Esophagus muscularis mucosa (tissue), 4 donors: Measurements from ENCODE around the gene TSSC4. TPM values are rescaled to one million over a fixed set of nuclear protein-coding genes. Genes with fewer than 3 reads are reported as not detected.

ENCODE experiments used
- DNase-seq: peaks from one replicate; pipeline ENCODE4 v3.0.0-alpha.2; 2017; ENCODE audit errors: extremely low spot score
- H3K27ac ChIP-seq, 4 donors: fragments of 200-600 bp; sonication (generic); replicated peaks in 1 of 4; 1 replicate in 3 of 4; 2 replicates in 1 of 4; pipeline ENCODE4 v1.5.1; 2016 to 2019; ENCODE audit warnings: mild to moderate bottlenecking in 1 of 4
- H3K27me3 ChIP-seq, 4 donors: fragments of 200-600 bp; sonication (generic); one replicate each; pipeline versions ENCODE4 v1.5.1 to v1.6.0; 2016 to 2019
- H3K36me3 ChIP-seq, 4 donors: fragments of 200-600 bp; sonication (generic); one replicate each; pipeline ENCODE4 v1.5.1; 2016 to 2019
- H3K4me1 ChIP-seq, 4 donors: fragments of 200-600 bp; sonication (generic); one replicate each; pipeline ENCODE4 v1.5.1; 2016 to 2019
- H3K4me3 ChIP-seq, 4 donors: fragments of 200-600 bp; sonication (generic); 1 replicate in 2 of 4; 2 replicates in 2 of 4; pipeline ENCODE4 v1.5.1; 2016 to 2019; ENCODE audit warnings: mild to moderate bottlenecking in 4 of 4, moderate library complexity in 1 of 4
- H3K9me3 ChIP-seq, 4 donors: fragments of 200-600 bp; sonication (generic); 1 replicate in 3 of 4; 2 replicates in 1 of 4; pipeline ENCODE4 v1.5.1; 2016 to 2019
- CTCF ChIP-seq, 3 experiments: fragments of 200-600 bp in 2 of 3; fragments of 450-650 bp in 1 of 3; sonication (generic) in 2 of 3; IDR thresholded peaks; one replicate each; pipeline ENCODE4 v1.5.1; 2017 to 2019; ENCODE audit warnings: antibody characterized with exemption in 3 of 3, mild to moderate bottlenecking in 2 of 3, moderate library complexity in 1 of 3
- EP300 ChIP-seq: sonication (generic); formaldehyde crosslinking; IDR thresholded peaks from one replicate; pipeline ENCODE4 v1.6.1; 2017; ENCODE audit warnings: antibody characterized with exemption
- POLR2A ChIP-seq: fragments of 450-650 bp; IDR thresholded peaks from one replicate; pipeline ENCODE4 v1.6.1; 2017; ENCODE audit warnings: antibody characterized with exemption, moderate library complexity, mild to moderate bottlenecking, low read depth
- POLR2AphosphoS5 ChIP-seq, 2 donors: sonication (generic); formaldehyde crosslinking; IDR thresholded peaks; one replicate each; pipeline ENCODE4 v1.6.1; 2017; ENCODE audit warnings: antibody characterized with exemption in 2 of 2
- WGBS: methylation state at CpG from one replicate; pipeline ENCODE4 v1.1.5; 2018; 5-methylcytosine and 5-hydroxymethylcytosine counted together
- intact Hi-C: fragments of 100-400 bp; cut with DNase I; formaldehyde crosslinking; loops from one replicate; pipeline ENCODE4 v1.15.1; 2023
- small RNA-seq, 3 donors: library from RNA; depleted of rRNA; stranded (forward); fragments of <200 nt; gene quantifications; one replicate each; pipeline ENCODE3, GENCODE V24; 2016
- total RNA-seq, 4 donors: library from RNA; depleted of rRNA; stranded (reverse); fragments of >200 nt; gene quantifications; one replicate each; pipeline versions ENCODE4 v1.1.0 to v1.2.1, GENCODE V29; 2016

The TSSC4 gene
- total RNA-seq, 4 donors from 2014 or later: 46.9 to 76.9 (median 70.6) TPM

DNA sequence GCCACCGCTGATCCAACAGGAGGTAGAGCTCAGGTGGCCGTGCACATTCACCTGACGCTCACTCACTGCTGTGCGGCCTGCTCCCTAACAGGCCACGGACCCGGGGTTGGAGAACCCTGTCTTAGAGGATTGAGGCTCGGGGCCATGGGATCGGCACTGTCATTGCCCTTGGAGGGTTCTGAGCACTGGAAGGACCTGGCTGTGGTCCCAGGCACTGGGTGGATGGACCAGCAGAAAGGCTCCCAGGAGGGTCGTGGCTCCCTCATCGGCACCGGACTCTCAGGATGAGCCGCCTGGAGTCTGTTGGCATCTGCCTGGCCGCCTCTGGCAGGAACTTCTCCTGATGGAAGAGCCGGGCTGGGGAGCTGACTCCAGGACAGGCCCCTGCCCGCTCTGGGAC is 50.8 kb downstream of the TSSC4 start:
- peaks cover 0 to 23% (median 10%) of the 10 kb centered on the region in 4 donors for H3K4me1 ChIP-seq
- H3K27me3 ChIP-seq: peaks cover 0 to 74% (median 8%) of the 10 kb centered on the region in 4 donors
- no peak overlapping the region for H3K27ac ChIP-seq
- no peaks in the 10 kb centered on the region for H3K9me3 ChIP-seq
- TF ChIP-seq EP300: no peak
- TF ChIP-seq POLR2A: no peak
- TF ChIP-seq CTCF (IDR thresholded peaks at IDR 0.05): no peak
- TF ChIP-seq POLR2AphosphoS5 (IDR thresholded peaks at IDR 0.05): no peak
- intact Hi-C loops: no loop called here
- H3K36me3 ChIP-seq: no peaks in the 10 kb centered on the region
- no peak overlapping the region for H3K4me3 ChIP-seq
- WGBS: 92% methylated on average over 4 of the region's 15 CpGs
- no peak for DNase-seq

- Histone ChIP-seq H3K27me3 (peaks cover 0 to 68% (median 3%) of the 10 kb centered on the region in 4 donors), H3K4me3 (no peak overlapping the region), H3K4me1 (peaks cover 0 to 17% (median 4%) of the 10 kb centered on the region in 4 donors), H3K9me3 (no peaks in the 10 kb centered on the region), H3K27ac (no peak overlapping the region), H3K36me3 (no peaks in the 10 kb centered on the region)
- WGBS: 46% methylated on average over 3 of the region's 6 CpGs
- DNase-seq: no peak
- intact Hi-C loops: no loop called here
- no peak for TF ChIP-seq POLR2AphosphoS5 (IDR thresholded peaks at IDR 0.05)
- no peak for TF ChIP-seq POLR2A
- no peak for TF ChIP-seq EP300
- TF ChIP-seq CTCF (IDR thresholded peaks at IDR 0.05): no peak
Measured at GRCh38 chr11:2451916-2452315, 51.4 kb downstream of the TSSC4 start.

- no peak for DNase-seq
- Histone ChIP-seq H3K4me3 (no peak overlapping the region), H3K36me3 (no peaks in the 10 kb centered on the region), H3K9me3 (no peaks in the 10 kb centered on the region), H3K4me1 (peaks cover 0 to 14% (median 2%) of the 10 kb centered on the region in 4 donors), H3K27me3 (peaks cover 0 to 63% (median under 1%) of the 10 kb centered on the region in 4 donors), H3K27ac (no peak overlapping the region)
- intact Hi-C loops: no loop called here
- 54% methylated on average over 20 of the region's 20 CpGs for WGBS
- TF ChIP-seq POLR2AphosphoS5 (IDR thresholded peaks at IDR 0.05) (no peak), CTCF (IDR thresholded peaks at IDR 0.05) (no peak), EP300 (no peak), POLR2A (no peak)
Measured at GRCh38 chr11:2452321-2453012, 51.9 kb downstream of the TSSC4 start.

DNA sequence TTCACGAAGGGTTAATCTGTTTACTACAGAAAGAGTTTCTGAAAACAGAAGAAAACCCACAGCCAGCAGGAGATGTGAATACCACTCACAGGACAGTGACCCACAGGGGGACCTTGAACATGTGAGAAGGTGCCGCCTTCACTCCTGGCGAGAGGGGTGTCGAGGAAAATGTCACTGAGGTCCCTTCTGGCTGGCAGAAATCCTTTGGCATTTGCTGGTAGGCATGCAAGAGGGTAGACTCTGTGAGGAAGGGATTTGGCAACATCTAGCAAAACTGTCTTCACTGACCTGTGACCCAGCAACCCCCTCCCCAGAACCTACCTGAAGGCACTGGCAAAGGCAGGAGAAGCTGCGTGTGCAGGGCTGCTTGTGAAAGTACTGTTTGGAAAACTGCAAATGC is 52.9 kb downstream of the TSSC4 start:
- Histone ChIP-seq H3K27me3 (peaks cover 0 to 53% (median 0%) of the 10 kb centered on the region in 4 donors), H3K27ac (no peak overlapping the region), H3K36me3 (no peaks in the 10 kb centered on the region), H3K9me3 (no peaks in the 10 kb centered on the region), H3K4me3 (no peak overlapping the region), H3K4me1 (peaks cover 0 to 7% (median 0%) of the 10 kb centered on the region in 4 donors)
- intact Hi-C loops: no loop called here
- TF ChIP-seq POLR2AphosphoS5 (IDR thresholded peaks at IDR 0.05): no peak
- TF ChIP-seq CTCF (IDR thresholded peaks at IDR 0.05): no peak
- no peak for TF ChIP-seq POLR2A
- TF ChIP-seq EP300: no peak
- DNase-seq: no peak
- WGBS: 91% methylated on average over 5 of the region's 5 CpGs

Small RNA genes lying within 50 kb of the gene (small RNA-seq; reads per million reads assigned to genes)
- gene RF00019: 0 reads per million in 3 donors

Other genes with a start within 250 kb of the TSSC4 start
- gene INS, start 239.5 kb upstream of the TSSC4 start, total RNA-seq: not detected
- 1 to 10 TPM in 1 of 4 donors, not detected in 3; 1.3 TPM for gene TH, start 228.9 kb upstream of the TSSC4 start, total RNA-seq
- under 1 TPM in 3 of 4 donors, not detected in 1; 0.32 to 0.83 (median 0.42) TPM for gene ASCL2, start 130.2 kb upstream of the TSSC4 start, total RNA-seq
- 1 to 10 TPM in 1 of 4 donors, under 1 TPM in 2, not detected in 1; 0.29 to 1.2 (median 0.83) TPM for gene C11orf21, start 98.8 kb upstream of the TSSC4 start, total RNA-seq
- gene TSPAN32, start 98.7 kb upstream of the TSSC4 start, total RNA-seq: 1 to 10 TPM in 2 of 4 donors, under 1 TPM in 1, not detected in 1; 0.52 to 3.5 (median 1.2) TPM
- 100 to 1,000 TPM; 498 to 652 (median 582) TPM for gene CD81, start 23.4 kb upstream of the TSSC4 start, total RNA-seq
- gene TRPM5, start 43.8 kb downstream of the TSSC4 start, total RNA-seq: not detected
- 1 to 10 TPM; 2.1 to 5.9 (median 4.3) TPM for gene KCNQ1, start 44.3 kb downstream of the TSSC4 start, total RNA-seq